Measurements from ENCODE around the gene NCOA4.

- TF ChIP-seq CTCF (IDR thresholded peaks at IDR 0.05 in 2 of 3, conservative IDR thresholded peaks at IDR 0.05 in 1 of 3; ENCODE audit: borderline replicate concordance in 1 of 3, insufficient read depth in 1 of 3, low read depth in 2 of 3, low read length in 2 of 3) (no peak), POLR2A (IDR thresholded peaks at IDR 0.05; ENCODE audit: borderline replicate concordance, extremely low read depth, insufficient read depth, insufficient read length) (no peak)
Observed at GRCh38 chr10:46033602-46034011, 3.2 kb upstream of the NCOA4 start.

Measured in HCT116 (cell line).